GM13976 (cell line): ENCODE results near the gene U2SURP.
A peak's percentile ranks its signal among the peaks of the same experiment; 100 is the strongest.

Experiments used
- DNase-seq: peaks from one replicate; pipeline ENCODE4 v3.0.0; 2012; ENCODE audit warnings: low spot score
- CTCF ChIP-seq: IDR thresholded peaks from 2 replicates; pipeline ENCODE4 v1.5.1; 2012; ENCODE audit warnings: borderline replicate concordance, mild to moderate bottlenecking; ENCODE audit not compliant: insufficient read depth; ENCODE audit errors: extremely low read depth, missing control alignments, control extremely low read depth
- in situ Hi-C: fragments of 300-500 bp; cut with MboI; formaldehyde crosslinking; loops from one replicate; pipeline ENCODE4 v1.12.0; 2022; ENCODE audit warnings: low sequenced_read_pairs, mixed read lengths, inconsistent platforms; ENCODE audit not compliant: unreplicated experiment

Gene U2SURP

GRCh38 chr3:143001369-143002082 lies at the start of gene U2SURP:
U2SURP (plus strand) TSS chr3:143001570; CDS start chr3:143001629, 59 bp downstream.
- no peak for TF ChIP-seq CTCF
- peak; percentile 95 for DNase-seq
- in situ Hi-C loops: no loop called here

GRCh38 chr3:142951794-142952193 lies 49.6 kb upstream of the U2SURP start:
- in situ Hi-C loops: no loop called here
- no peak for DNase-seq
- TF ChIP-seq CTCF: no peak

- in situ Hi-C loops: no loop called here
- no peak for TF ChIP-seq CTCF
- DNase-seq: no peak
These were observed 48.8 kb upstream of the U2SURP start for GRCh38 chr3:142952272-142953193.

GRCh38 chr3:142953443-142953842 lies 47.9 kb upstream of the U2SURP start:
- TF ChIP-seq CTCF: no peak
- DNase-seq: no peak
- in situ Hi-C loops: no loop called here

GRCh38 chr3:142958707-142959106 lies 42.7 kb upstream of the U2SURP start:
- in situ Hi-C loops: no loop called here
- no peak for DNase-seq
- no peak for TF ChIP-seq CTCF

GRCh38 chr3:142960322-142960850 lies 41.0 kb upstream of the U2SURP start:
- TF ChIP-seq CTCF: no peak
- no peak for DNase-seq
- in situ Hi-C loops: no loop called here
